Neuron (in vitro differentiated cells): Measurements from ENCODE around the gene NXPH2.

Experiments
- H2AFZ ChIP-seq: one replicate; pipeline ENCODE4 v1.6.1; 2013; ENCODE audit warnings: low read depth, mild to moderate bottlenecking, inconsistent platforms, low read length, moderate library complexity
- H3K27me3 ChIP-seq: one replicate; pipeline ENCODE4 v1.6.1; 2013; ENCODE audit warnings: low read length; ENCODE audit not compliant: insufficient read depth
- H3K36me3 ChIP-seq: one replicate; pipeline ENCODE4 v1.6.1; 2013; ENCODE audit warnings: low read length; ENCODE audit not compliant: insufficient read depth
- H3K4me1 ChIP-seq: one replicate; pipeline ENCODE4 v1.6.1; 2013; ENCODE audit warnings: low read length; ENCODE audit not compliant: insufficient read depth
- H3K4me3 ChIP-seq: 2 replicates; pipeline ENCODE4 v1.5.1; 2013; ENCODE audit warnings: mild to moderate bottlenecking, low read length, moderate library complexity
- H3K9me3 ChIP-seq: one replicate; pipeline ENCODE4 v1.6.1; 2013; ENCODE audit warnings: low read length

NXPH2 gene

DNA sequence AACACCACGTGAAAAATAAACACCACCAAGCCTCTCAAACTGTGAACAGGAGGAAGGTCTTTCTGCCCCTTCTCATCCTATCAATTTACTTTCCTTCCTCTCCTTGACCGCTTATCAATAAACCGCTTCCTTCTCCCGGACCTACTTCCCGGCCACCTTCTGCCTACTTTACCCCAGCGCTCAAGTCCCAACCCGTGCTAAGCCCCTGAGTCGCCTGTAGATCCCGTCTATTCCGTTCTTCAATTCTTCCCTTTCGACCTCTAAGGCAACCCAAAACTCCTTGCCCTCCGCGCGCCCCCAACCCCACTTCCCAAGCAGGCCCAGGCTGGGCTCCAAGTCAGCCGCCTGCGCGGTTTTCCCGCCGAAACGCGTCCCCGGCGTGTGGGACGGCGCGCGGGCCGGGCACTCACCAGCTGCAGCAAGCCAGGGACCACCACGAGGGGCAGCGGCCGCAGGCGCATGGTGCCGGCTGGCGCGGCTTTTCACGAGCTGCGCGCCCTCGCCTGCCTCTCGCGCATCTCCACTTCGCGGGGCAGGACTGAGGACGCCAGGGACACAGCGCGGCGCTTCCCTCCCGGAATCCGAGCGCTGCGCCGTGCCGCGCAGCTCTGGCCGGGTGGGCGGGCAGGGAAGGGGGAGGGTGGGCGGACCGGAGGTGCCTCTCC, at the start of gene NXPH2:
Gene NXPH2, minus strand, starts transcription at position 610 of the 665 bp plus-strand sequence. Its CDS starts 149 bp downstream, at position 461.
- H3K27me3 ChIP-seq: peaks cover 38% of the 10 kb centered on the region

GRCh38 chr2:138829326-138829919, 49.2 kb upstream of the NXPH2 start:
- Histone ChIP-seq H3K4me3 (no peak overlapping the region), H3K4me1 (no peaks in the 10 kb centered on the region), H3K27me3 (peaks cover 5% of the 10 kb centered on the region), H3K36me3 (no peaks in the 10 kb centered on the region), H2AFZ (no peak overlapping the region), H3K9me3 (no peaks in the 10 kb centered on the region)

More for the DNA sequence above, at the start of gene NXPH2:
- H3K4me1 ChIP-seq: peaks cover 22% of the 10 kb centered on the region
- H3K36me3 ChIP-seq: no peaks in the 10 kb centered on the region
- H3K4me3 ChIP-seq: peak within 1 kb of the TSS; percentile 46
- H2AFZ ChIP-seq: peak within 1 kb of the TSS; percentile 95
- peaks cover 6% of the 10 kb centered on the region for H3K9me3 ChIP-seq

DNA sequence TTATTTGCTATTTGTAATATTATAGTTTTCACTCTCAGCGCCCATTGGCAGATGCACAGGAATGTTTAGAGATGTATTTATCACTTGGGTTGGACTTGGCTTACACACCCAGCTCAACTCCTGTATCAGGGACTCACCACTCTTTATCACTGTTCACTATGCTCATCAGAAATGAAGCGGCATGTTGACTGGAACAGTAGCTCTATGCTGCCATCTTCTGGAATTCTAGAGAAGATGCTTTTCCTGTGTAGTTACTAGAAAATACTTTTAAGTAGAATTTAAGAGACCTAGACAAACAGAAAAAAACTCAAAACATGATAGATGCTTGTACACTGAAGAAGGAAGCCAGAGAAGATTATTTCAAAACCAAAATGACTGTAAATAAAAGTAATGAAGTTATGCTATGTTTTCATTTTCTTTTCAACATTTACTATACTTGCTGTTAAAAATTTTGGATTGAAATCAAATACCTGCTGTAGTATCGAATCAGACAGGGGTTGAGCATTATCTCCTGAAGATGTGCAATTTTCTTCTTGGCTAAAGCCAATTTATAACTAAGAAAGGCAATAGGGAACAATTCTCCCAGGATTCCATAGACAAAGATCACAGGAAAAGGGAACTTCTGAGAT, 47.4 kb upstream of the NXPH2 start:
- Histone ChIP-seq H3K4me3 (no peak overlapping the region), H3K4me1 (no peaks in the 10 kb centered on the region), H3K36me3 (no peaks in the 10 kb centered on the region), H3K27me3 (peaks cover 5% of the 10 kb centered on the region), H2AFZ (no peak overlapping the region), H3K9me3 (no peaks in the 10 kb centered on the region)

GRCh38 chr2:138823666-138824065, 43.5 kb upstream of the NXPH2 start:
- no peaks in the 10 kb centered on the region for H3K9me3 ChIP-seq
- peaks cover 5% of the 10 kb centered on the region for H3K27me3 ChIP-seq
- H3K36me3 ChIP-seq: no peaks in the 10 kb centered on the region
- H2AFZ ChIP-seq: no peak overlapping the region
- H3K4me1 ChIP-seq: no peaks in the 10 kb centered on the region
- no peak overlapping the region for H3K4me3 ChIP-seq

- Histone ChIP-seq H3K36me3 (no peaks in the 10 kb centered on the region), H2AFZ (no peak overlapping the region), H3K4me3 (no peak overlapping the region), H3K9me3 (no peaks in the 10 kb centered on the region), H3K27me3 (no peaks in the 10 kb centered on the region), H3K4me1 (no peaks in the 10 kb centered on the region)
Measured at GRCh38 chr2:138819964-138820363, 39.8 kb upstream of the NXPH2 start.

DNA sequence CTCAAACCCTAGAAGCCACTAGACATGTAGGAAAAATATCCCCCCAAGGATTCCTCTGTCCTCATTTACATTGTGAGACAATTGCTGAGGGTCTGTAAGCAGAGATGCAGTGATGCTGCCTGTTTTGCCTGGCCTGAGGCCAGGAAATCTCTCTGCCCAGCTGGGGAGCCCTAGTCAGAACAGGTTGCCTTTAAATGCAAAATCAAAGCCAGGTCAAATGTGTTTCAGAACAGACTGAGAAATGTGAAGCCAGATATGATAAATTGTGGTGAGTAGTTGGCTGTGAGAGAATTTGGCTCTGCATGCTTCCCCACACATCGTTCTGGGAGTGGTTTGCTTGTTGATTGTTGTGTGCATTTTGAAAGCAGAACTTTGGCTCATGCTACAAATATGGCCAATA, 38.4 kb upstream of the NXPH2 start:
- Histone ChIP-seq H3K4me3 (no peak overlapping the region), H2AFZ (no peak overlapping the region), H3K9me3 (no peaks in the 10 kb centered on the region), H3K27me3 (no peaks in the 10 kb centered on the region), H3K4me1 (no peaks in the 10 kb centered on the region), H3K36me3 (no peaks in the 10 kb centered on the region)

GRCh38 chr2:138814123-138814898, 34.1 kb upstream of the NXPH2 start:
- no peak overlapping the region for H2AFZ ChIP-seq

DNA sequence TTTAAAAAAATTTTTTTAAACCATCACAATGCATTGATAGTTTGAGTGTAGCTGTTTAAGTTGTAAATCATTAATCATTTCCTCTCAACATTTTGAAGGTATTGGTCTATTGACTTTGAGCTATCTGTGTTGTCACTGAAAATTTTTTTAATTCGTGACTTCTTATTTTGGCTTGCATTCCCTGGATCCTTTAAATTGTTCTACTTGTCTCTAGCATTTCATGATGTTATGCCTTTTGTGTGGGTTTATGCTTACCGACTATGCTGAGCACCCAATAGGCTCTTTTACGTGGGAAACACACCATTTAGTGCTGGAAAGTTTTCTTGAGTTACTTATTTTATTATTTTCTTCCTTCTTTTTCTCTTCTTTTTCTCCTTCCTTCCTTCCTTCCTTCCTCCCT, 31.2 kb upstream of the NXPH2 start:
- Histone ChIP-seq H2AFZ (no peak overlapping the region), H3K9me3 (no peaks in the 10 kb centered on the region), H3K27me3 (no peaks in the 10 kb centered on the region), H3K4me1 (no peaks in the 10 kb centered on the region), H3K4me3 (no peak overlapping the region), H3K36me3 (no peaks in the 10 kb centered on the region)

More at GRCh38 chr2:138814123-138814898, 34.1 kb upstream of the NXPH2 start:
- Histone ChIP-seq H3K27me3 (no peaks in the 10 kb centered on the region), H3K36me3 (no peaks in the 10 kb centered on the region), H3K9me3 (no peaks in the 10 kb centered on the region), H3K4me3 (no peak overlapping the region), H3K4me1 (no peaks in the 10 kb centered on the region)

GRCh38 chr2:138794724-138795123, 14.5 kb upstream of the NXPH2 start:
- H2AFZ ChIP-seq: no peak overlapping the region
- H3K4me3 ChIP-seq: no peak overlapping the region
- no peaks in the 10 kb centered on the region for H3K9me3 ChIP-seq
- no peaks in the 10 kb centered on the region for H3K36me3 ChIP-seq
- H3K4me1 ChIP-seq: no peaks in the 10 kb centered on the region
- H3K27me3 ChIP-seq: no peaks in the 10 kb centered on the region

DNA sequence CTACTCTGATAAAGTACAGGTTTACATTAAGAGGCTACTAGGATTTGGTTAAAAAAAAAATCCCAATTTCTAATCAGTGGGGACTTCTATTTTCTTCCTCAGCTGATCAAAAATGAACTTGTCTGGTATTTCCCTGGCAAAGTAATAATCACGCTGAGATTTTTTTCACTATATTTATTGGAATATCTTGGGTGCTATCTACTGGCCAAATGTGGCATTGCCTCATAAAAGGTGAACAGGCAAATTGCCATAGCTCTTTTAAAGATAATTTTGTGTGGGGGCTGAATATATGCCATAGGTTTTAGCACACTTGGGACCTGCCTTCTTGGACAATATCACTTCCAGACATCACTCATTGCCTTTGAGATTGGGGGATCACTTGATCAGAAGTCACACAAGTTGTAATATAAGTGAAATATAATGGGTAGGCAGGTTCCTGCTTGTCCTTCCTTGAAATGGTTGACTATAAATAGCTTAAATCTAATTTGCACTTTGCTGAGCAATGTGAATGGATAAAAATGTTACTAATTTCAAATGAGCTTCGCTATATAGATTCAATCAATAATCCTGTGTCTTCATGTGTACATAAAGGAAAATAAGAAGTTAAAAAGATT, 7.0 kb upstream of the NXPH2 start:
- H3K4me1 ChIP-seq: no peaks in the 10 kb centered on the region
- H3K9me3 ChIP-seq: no peaks in the 10 kb centered on the region
- H3K36me3 ChIP-seq: no peaks in the 10 kb centered on the region
- no peak overlapping the region for H3K4me3 ChIP-seq
- H3K27me3 ChIP-seq: peaks cover 7% of the 10 kb centered on the region
- no peak overlapping the region for H2AFZ ChIP-seq

DNA sequence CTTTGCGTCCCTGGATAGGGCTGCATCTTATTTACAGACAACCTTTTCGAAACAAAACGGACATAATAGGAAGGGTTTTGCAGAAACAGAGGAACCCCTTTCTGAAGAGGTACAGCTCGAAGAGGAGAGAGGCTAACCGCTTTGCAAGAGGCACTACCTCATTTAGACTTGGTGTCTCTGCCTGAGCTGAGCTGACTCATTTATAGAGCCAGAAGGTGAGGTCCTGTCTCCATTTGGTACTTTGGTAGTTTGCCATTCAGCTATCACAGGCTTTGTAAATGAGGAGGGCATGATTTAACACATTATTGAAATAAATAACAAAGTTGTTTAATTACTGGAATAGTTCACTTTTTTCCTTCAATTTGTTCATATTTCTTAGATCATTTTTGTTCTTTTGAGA, 2.2 kb upstream of the NXPH2 start:
- Histone ChIP-seq H3K36me3 (no peaks in the 10 kb centered on the region), H3K9me3 (peaks cover 6% of the 10 kb centered on the region), H3K4me3 (no peak overlapping the region), H3K4me1 (peaks cover 22% of the 10 kb centered on the region), H3K27me3 (peaks cover 38% of the 10 kb centered on the region), H2AFZ (no peak overlapping the region)

DNA sequence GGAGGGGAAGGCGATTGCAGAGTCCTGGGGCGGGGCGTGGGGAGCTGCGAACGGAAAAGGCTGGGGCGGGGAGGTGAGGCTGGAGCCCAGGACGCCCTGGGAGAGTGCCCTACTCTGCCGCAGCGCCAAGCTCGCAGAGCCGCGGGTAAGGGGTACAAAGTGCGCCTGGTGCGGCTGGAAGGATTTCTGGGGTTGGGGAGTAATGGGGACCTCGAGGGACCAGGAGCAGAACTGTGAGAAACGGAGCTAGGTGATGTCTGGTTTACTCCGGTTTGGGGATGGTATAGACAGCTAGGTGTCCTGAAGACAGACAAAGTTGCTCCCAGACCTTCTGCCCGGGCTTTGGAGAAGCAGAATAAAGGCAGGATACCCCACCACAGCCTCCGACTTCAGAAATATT, 718 bp upstream of the NXPH2 start:
- Histone ChIP-seq H3K9me3 (peaks cover 6% of the 10 kb centered on the region), H3K36me3 (no peaks in the 10 kb centered on the region), H2AFZ (no peak overlapping the region), H3K4me3 (no peak overlapping the region), H3K4me1 (peaks cover 22% of the 10 kb centered on the region), H3K27me3 (peaks cover 38% of the 10 kb centered on the region)
